C4-2B (cell line): ENCODE data around the gene FMNL3.

ENCODE experiments used
- CTCF ChIP-seq: fragments of 450-650 bp; conservative IDR thresholded peaks from 2 replicates; pipeline ENCODE4 v1.5.1; 2017; ENCODE audit warnings: mild to moderate bottlenecking
- ZFX ChIP-seq: fragments of 450-650 bp; IDR thresholded peaks from 2 replicates; pipeline ENCODE4 v1.6.1; 2017

GRCh38 chr12:49720214-49720613 lies 13.0 kb upstream of the FMNL3 start:
- TF ChIP-seq CTCF (peak; percentile 11; the same call in 1 of the 2 replicates), ZFX (no peak)
